SK-N-MC (cell line): Measurements from ENCODE around the gene GNG3.

Experiments used
- FOXP2 ChIP-seq: optimal IDR thresholded peaks from 2 replicates; pipeline ENCODE3; 2011; ENCODE audit warnings: mild to moderate bottlenecking, moderate library complexity; ENCODE audit not compliant: insufficient read depth; ENCODE audit errors: extremely low read length, control extremely low read depth
- POLR2AphosphoS5 ChIP-seq: IDR thresholded peaks from 2 replicates; pipeline ENCODE4 v1.6.1; 2012; ENCODE audit warnings: mild to moderate bottlenecking, low read depth, low read length, borderline replicate concordance

DNA sequence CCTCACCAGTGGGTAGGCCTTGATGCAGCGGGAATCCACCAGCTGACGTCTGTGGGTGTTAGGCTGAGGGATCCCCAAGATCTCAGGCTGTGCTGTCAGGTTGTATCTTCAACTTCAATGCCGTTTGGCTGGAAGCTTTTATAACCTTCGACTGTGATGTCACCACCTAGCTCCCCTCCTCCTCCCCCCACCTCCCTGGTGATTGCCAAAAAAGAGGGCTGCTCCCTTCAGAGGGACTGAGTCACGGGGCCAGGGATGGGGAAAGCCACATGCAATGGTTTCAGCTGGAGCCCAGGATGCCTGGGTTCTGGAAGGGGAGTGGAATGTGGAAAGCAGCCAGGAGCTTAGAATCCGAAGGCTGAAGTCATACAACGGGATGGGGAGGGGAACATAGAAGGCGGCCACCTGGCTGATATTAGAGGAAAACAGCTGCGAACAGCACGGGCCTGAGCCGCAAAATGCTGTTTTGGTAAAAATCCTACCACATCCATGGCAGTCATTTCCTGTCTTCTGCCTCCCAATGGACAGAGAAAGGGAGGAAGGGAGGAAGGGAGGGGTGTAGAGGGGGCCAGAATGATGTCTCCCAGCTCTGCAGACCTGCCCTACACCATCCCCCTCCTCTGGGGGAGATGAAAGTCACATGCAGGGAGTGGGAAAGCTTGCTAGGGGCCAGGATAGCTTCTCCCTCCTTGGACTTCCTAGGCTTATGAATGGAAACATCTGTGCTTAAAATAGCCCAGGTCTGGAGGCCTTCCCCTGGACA is 17.9 kb upstream of the GNG3 start, which contains the start of gene LRRN4CL:
- peak; percentile 32; the same call in 1 of the 2 replicates for TF ChIP-seq POLR2AphosphoS5
- no peak for TF ChIP-seq FOXP2
